IPS DF 19.7 (cell line): ENCODE data around the gene SRL.
"Not testable (repeated sequence)": the region's sequence is repeated elsewhere in the genome, so short reads cannot be mapped to it uniquely, and the experiment has no call there.

ENCODE experiments used
- DNase-seq: peaks from one replicate; pipeline ENCODE4 v3.0.0-alpha.2; 2013; ENCODE audit warnings: low read depth, low spot score

Gene SRL

GRCh38 chr16:4226251-4227039 is 15.4 kb downstream of the SRL start:
- DNase-seq = no peak

- DNase-seq = no peak
Observed at GRCh38 chr16:4225075-4225474, 16.8 kb downstream of the SRL start.

DNA sequence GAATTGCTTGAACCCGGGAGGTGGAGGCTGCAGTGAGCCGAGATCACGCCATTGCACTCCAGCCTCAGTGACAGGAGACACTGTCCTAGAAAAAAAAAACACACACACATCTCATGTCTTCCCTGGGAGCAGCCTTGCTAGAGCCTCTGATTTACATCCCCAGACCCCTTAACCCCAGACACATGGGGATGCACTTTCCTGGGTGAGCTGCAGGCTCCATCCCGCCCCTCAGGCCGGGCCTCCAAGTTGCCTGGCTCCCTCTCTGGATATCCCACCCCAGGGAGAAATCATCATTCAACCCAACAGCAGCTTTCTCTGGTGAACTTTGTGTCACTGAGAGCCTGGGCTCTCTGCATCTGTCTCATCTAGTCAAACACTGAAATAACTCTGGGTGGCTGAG is 21.5 kb downstream of the SRL start:
- no peak for DNase-seq

DNA sequence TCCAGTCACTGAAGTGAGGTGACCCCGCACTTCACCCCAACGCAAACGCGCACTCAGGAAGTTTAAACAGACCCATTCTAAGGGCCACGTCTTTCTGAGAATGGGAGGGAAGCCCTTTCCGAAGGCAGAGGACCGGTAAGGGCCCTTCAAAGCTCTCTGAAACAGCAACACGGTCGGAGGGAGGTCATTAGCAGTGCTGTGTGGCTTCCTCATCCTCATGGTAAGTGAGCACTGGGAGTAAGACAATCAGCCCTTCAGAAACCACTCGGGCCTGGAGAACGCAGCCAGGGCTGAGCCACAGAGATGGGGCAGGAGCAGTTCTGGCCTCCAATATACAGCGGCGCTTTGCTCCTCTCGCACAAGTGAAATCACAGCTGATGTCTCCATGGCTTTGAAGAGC is 23.7 kb downstream of the SRL start:
- DNase-seq = no peak

DNA sequence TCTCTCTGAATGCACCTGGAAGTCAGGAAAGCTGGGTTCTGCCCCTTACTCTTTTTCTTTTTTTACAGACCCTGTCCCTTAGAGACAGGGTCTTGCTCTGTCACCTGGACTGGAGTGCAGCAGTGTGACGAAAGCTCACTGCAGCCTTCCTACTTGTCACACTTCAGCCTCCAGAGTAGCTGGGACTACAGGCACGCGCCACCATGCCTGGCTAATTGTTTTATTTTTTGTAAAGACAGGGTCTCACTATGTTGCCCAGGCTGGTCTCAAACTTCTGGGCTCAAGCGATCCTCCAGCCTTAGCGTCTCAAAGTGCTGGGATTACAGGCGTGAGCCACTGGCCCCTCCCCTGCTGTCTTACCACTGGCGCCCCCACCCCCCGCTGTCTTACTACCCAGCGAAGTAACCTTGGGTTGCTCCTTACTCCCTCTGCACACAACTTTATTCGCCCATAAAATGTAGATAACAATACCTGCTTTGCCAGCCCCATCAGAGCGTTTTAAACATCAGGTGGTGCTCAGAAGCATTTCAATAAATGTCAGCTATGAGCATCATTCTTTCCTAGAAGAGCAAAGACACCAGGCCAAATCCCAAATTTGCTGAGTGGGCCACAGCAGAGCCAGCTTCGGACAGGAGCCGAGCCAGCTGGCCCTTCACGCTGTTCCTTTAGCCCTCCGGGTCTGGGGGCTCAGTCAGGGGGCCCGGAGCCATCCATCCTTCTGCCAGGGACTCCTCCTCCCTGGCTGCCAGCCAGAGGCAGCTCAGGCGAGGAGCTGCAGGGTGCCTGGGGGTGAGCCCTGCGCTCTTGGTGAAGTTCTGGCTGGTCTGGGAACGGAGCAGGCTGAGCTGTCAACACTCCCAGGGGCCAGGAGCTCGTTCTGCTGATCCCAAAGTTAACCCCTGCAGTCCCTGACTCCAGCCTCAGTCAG is 24.4 kb downstream of the SRL start:
- no peak for DNase-seq

- DNase-seq = no peak
Observed at GRCh38 chr16:4216596-4216995, 25.3 kb downstream of the SRL start.

- no peak for DNase-seq
Observed at GRCh38 chr16:4215106-4215505, 26.8 kb downstream of the SRL start.

GRCh38 chr16:4214215-4214621 is 27.7 kb downstream of the SRL start:
- peak; percentile 15 for DNase-seq

DNA sequence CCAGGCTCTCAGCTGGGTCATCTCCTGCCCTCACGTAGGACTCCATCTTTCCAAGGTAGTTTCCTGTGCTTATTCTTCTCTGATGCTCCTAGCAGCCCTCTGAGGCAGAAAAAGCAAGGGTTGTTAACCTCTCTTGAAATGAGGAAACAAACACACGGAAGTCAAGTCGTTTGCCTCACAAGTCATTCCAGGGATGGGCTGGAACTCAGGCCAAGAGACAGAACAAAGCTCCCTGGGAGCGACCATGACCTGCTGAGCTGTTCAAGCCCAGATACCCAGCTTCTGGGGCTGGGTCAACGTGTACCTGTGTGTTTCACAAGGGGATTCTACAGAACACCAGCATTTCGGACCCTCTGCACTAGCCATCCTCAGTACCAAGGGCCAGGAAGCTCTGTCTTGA is 28.1 kb downstream of the SRL start:
- no peak for DNase-seq

GRCh38 chr16:4212934-4213296 is 29.0 kb downstream of the SRL start:
- DNase-seq = no peak

DNA sequence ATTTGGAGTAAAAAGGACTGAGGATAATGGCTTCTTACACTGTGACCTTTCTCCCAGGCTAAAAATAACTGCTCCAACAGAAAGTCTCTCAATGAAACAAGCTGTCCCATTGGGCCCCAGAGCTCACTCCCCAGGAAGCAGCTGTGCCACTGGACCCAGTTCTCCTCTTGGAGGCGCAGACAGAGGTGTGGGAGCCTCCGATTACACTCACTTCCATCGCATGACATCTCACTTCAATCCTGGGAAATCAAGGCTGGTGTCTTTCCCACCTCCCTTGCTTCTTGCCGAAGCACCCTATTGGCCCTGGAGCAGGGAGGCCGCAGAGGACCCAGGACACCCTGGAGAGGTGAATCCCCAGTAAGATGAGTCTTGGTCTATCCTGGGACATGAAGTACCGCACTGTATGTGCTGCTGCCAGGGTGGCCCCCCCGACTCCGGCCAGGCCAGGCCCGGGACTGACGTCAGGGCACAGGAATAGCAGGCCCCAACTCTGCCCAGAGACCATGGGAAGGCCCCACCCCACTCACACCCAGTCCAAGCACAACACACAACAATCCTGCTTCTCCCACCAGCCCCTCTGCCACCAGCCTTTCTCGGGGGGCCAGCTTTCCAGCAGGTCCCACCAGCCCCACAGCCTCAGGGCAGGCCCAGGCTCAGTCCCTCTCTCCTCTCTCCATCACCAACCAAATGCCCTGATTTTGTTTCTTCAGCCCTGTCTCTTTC is 29.5 kb downstream of the SRL start:
- no peak for DNase-seq

GRCh38 chr16:4211445-4212210 is 30.3 kb downstream of the SRL start:
- DNase-seq = not testable (repeated sequence)

GRCh38 chr16:4209666-4210065 is 32.2 kb downstream of the SRL start:
- no peak for DNase-seq

DNA sequence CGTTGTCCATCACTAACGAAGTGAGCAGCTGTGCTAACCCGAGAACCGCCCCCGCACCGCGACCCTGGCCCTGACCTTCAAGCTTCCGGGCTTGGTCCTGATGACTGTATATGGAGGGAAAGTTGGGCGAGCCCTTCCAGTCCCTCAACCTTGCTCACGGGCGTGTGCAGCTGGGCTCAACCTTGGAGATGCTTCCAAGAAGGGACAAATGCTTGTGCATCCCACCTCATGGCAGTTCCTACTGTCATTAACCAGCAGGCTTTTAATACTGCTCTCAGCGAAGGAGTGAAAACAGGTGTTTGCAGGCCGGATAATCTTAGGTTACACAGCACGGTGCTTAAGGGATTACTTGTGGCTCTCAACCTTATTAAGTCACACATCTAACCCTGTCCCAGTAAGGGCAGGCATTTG is 33.5 kb downstream of the SRL start:
- no peak for DNase-seq

- DNase-seq = no peak
Observed at GRCh38 chr16:4207683-4208340, 34.1 kb downstream of the SRL start.

DNA sequence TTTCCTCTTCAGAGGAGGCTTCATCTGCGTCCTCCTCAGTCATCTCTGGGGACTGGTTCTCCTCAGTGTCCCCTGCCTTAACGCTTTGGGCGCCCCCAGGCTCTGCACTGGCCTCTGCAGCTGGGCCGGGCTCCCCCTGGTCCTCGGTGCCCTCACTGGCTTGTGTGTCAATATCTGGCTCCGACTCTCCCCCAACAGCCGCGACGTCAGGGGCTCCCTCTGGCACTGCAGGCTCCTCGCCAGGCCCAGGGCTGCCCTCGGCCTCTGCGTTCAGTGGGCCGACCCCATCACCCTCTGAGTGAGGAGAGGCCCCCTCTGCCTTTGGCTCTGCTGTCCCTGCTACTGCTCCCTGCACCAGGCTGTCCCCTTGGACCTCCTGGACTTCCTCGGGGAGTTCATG is 34.7 kb downstream of the SRL start:
- no peak for DNase-seq

DNA sequence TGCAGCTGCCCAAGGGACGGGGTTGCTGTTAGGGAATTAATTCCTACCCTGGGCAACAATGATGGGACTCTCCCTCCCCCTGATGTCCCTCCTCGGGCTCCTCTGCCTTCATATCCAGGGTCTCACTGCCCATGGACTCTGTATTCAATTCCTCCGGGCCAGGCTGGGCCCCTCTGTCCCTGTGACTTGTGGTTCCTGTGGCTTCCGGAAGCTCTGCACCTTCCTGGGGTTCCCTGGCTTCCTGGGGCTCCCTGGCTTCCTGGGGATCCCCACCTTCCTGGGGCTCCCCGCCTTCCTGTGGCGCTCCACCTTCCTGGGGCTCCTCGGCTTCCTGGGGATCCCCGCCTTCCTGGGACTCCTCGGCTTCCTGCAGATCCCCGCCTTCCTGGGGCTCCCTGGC is 35.2 kb downstream of the SRL start:
- DNase-seq = no peak

- no peak for DNase-seq
Observed at GRCh38 chr16:4205971-4206370, 35.9 kb downstream of the SRL start.

GRCh38 chr16:4204521-4204920 is 37.4 kb downstream of the SRL start:
- no peak for DNase-seq

- DNase-seq = no peak
Observed at GRCh38 chr16:4203748-4204147, 38.1 kb downstream of the SRL start.
